HCT116 (cell line): Measurements from ENCODE around the gene RELB. TPM values are rescaled to one million over a fixed set of nuclear protein-coding genes. Genes with fewer than 3 reads are reported as not detected.

Experiments used
- ATAC-seq: fragments of 200-7000 bp; cut with Tn5 transposase; 2 replicates; pipeline ENCODE4 v1.9.1; 2020; ENCODE audit warnings: mild to moderate bottlenecking, moderate library complexity
- BruUV-seq: library from RNA; stranded (reverse); fragments of 400-500 nt; replicated peaks from 2 replicates; lab custom pipeline; 2021; lab: Mats Ljungman, UMichigan
- CTCF ChIA-PET: fragments of 300-600 bp; sonication (Branson Sonifier 250); formaldehyde crosslinking; loops from one replicate; lab custom pipeline; 2021; ENCODE audit warnings: antibody characterized with exemption; lab: Charles Lee
- POLR2A ChIA-PET: fragments of 300-600, 350-600 bp; sonication (Branson Sonifier 250); formaldehyde crosslinking; loops from one replicate; lab custom pipeline; 2021; ENCODE audit warnings: antibody characterized with exemption; lab: Charles Lee
- RAD21 ChIA-PET, 2 experiments: fragments of 300-600 bp; sonication (Branson Sonifier 250); formaldehyde crosslinking; loops; one replicate each; lab custom pipeline; 2023; ENCODE audit warnings: low total read pairs in 2 of 2; ENCODE audit not compliant: uncharacterized antibody in 2 of 2, unreplicated experiment in 2 of 2, low non-redundant PET in 1 of 2; lab: Charles Lee
- DNase-seq: peaks from one replicate; pipeline ENCODE4 v3.0.0-alpha.2; 2010; ENCODE audit warnings: low read depth, low spot score
- H2AFZ ChIP-seq: fragments of 200-600 bp; shearing (Covaris generic), sonication (generic); 2 replicates; pipeline ENCODE4 v1.6.1; 2017; ENCODE audit warnings: low read depth, mixed run types, mixed read lengths, antibody characterized with exemption, low read length; ENCODE audit not compliant: poor library complexity, severe bottlenecking
- H3K27ac ChIP-seq: 2 replicates; pipeline ENCODE4 v1.5.1; 2012; ENCODE audit warnings: low read depth, low read length
- H3K27me3 ChIP-seq: fragments of 200-600 bp; sonication (generic); 2 replicates; pipeline ENCODE4 v1.6.1; 2016; ENCODE audit warnings: mixed run types, low read length, mixed read lengths; ENCODE audit not compliant: insufficient read depth
- H3K36me3 ChIP-seq, 2 experiments: fragments of 200-500 bp in 1 of 2; fragments of 200-600 bp in 1 of 2; sonication (Bioruptor generic) in 1 of 2; sonication (generic) in 1 of 2; 2 replicates each; pipeline versions ENCODE4 v1.5.1 to v1.6.1; 2014 to 2016; ENCODE audit warnings: low read length in 2 of 2, inconsistent platforms in 1 of 2, mixed read lengths in 1 of 2, mixed run types in 1 of 2; ENCODE audit not compliant: insufficient read depth in 2 of 2, control insufficient read depth in 1 of 2
- H3K4me1 ChIP-seq, 2 experiments: fragments of 200-600 bp in 1 of 2; sonication (generic) in 1 of 2; 2 replicates each; pipeline versions ENCODE4 v1.5.1 to v1.6.1; 2012 to 2017; ENCODE audit warnings: low read length in 2 of 2, inconsistent platforms in 1 of 2, mild to moderate bottlenecking in 1 of 2, mixed read lengths in 1 of 2, mixed run types in 1 of 2, moderate library complexity in 1 of 2; ENCODE audit not compliant: insufficient read depth in 2 of 2, control insufficient read depth in 1 of 2
- H3K4me2 ChIP-seq: fragments of 200-600 bp; sonication (generic); 2 replicates; pipeline ENCODE4 v1.6.1; 2017; ENCODE audit warnings: mixed run types, low read length, mixed read lengths
- H3K4me3 ChIP-seq, 2 experiments: fragments of 200-600 bp in 1 of 2; sonication (generic) in 1 of 2; replicated peaks in 1 of 2; 2 replicates each; pipeline ENCODE4 v1.5.1; 2011 to 2016; ENCODE audit warnings: low read length in 2 of 2, control low read depth in 1 of 2, low read depth in 1 of 2, mild to moderate bottlenecking in 1 of 2, mixed read lengths in 1 of 2, mixed run types in 1 of 2
- H3K79me2 ChIP-seq: fragments of 200-600 bp; sonication (generic); 2 replicates; pipeline ENCODE4 v1.6.1; 2017; ENCODE audit warnings: mild to moderate bottlenecking, mixed run types, low read length, moderate library complexity, mixed read lengths; ENCODE audit not compliant: insufficient read depth
- H3K9ac ChIP-seq: fragments of 200-600 bp; sonication (generic); 2 replicates; pipeline ENCODE4 v1.6.1; 2016; ENCODE audit warnings: low read length, mixed read lengths
- H3K9me2 ChIP-seq: fragments of 200-600 bp; sonication (generic), shearing (Covaris generic); 2 replicates; pipeline ENCODE4 v1.6.1; 2017; ENCODE audit warnings: mixed run types, mild to moderate bottlenecking, moderate library complexity; ENCODE audit not compliant: insufficient read depth
- H3K9me3 ChIP-seq, 2 experiments: fragments of 200-500 bp in 1 of 2; fragments of 200-600 bp in 1 of 2; sonication (Bioruptor generic) in 1 of 2; sonication (generic) in 1 of 2; 2 replicates each; pipeline ENCODE4 v1.6.1; 2014 to 2017; ENCODE audit warnings: low read length in 2 of 2, mixed read lengths in 2 of 2, inconsistent platforms in 1 of 2, low read depth in 1 of 2, mild to moderate bottlenecking in 1 of 2, mixed run types in 1 of 2, moderate library complexity in 1 of 2; ENCODE audit not compliant: control insufficient read depth in 1 of 2, insufficient read depth in 1 of 2
- H4K20me1 ChIP-seq: fragments of 200-600 bp; sonication (generic), shearing (Covaris generic); 2 replicates; pipeline ENCODE4 v1.6.1; 2017; ENCODE audit warnings: mixed run types, mild to moderate bottlenecking, moderate library complexity; ENCODE audit not compliant: insufficient read depth
- CBX3 ChIP-seq: IDR thresholded peaks from 2 replicates; pipeline ENCODE4 v1.6.1; 2012; ENCODE audit warnings: low read depth
- CEBPB ChIP-seq: IDR thresholded peaks from 2 replicates; pipeline ENCODE4 v1.6.1; 2012; ENCODE audit warnings: low read depth
- EGR1 ChIP-seq: IDR thresholded peaks from 2 replicates; pipeline ENCODE4 v1.6.1; 2012; ENCODE audit warnings: low read depth
- ELF1 ChIP-seq: IDR thresholded peaks from 2 replicates; pipeline ENCODE4 v1.6.1; 2012; ENCODE audit warnings: low read depth, borderline replicate concordance
- EZH2 ChIP-seq: fragments of 200-600 bp; sonication (generic); IDR thresholded peaks from 2 replicates; pipeline ENCODE4 v1.6.1; 2017; ENCODE audit warnings: antibody characterized with exemption, mixed run types
- FOSL1 ChIP-seq: IDR thresholded peaks from 2 replicates; pipeline ENCODE4 v1.6.1; 2012; ENCODE audit warnings: low read depth
- JUND ChIP-seq: IDR thresholded peaks from 2 replicates; pipeline ENCODE4 v1.6.1; 2012
- POLR2A ChIP-seq: IDR thresholded peaks from 2 replicates; pipeline ENCODE4 v1.7.0; 2011; ENCODE audit warnings: borderline replicate concordance; ENCODE audit not compliant: insufficient read depth, insufficient read length; ENCODE audit errors: extremely low read depth
- POLR2AphosphoS5 ChIP-seq: IDR thresholded peaks from 2 replicates; pipeline ENCODE4 v1.6.1; 2011; ENCODE audit warnings: mild to moderate bottlenecking, low read depth, low read length, moderate library complexity
- RAD21 ChIP-seq: IDR thresholded peaks from 2 replicates; pipeline ENCODE4 v1.6.1; 2012; ENCODE audit warnings: low read depth, mild to moderate bottlenecking
- TCF7L2 ChIP-seq: IDR thresholded peaks from 2 replicates; pipeline ENCODE4 v1.7.0; 2011; ENCODE audit warnings: borderline replicate concordance, inconsistent platforms; ENCODE audit not compliant: insufficient read depth, insufficient read length; ENCODE audit errors: extremely low read depth
- YY1 ChIP-seq: IDR thresholded peaks from 2 replicates; pipeline ENCODE4 v1.6.1; 2011; ENCODE audit warnings: low read length, low read depth, moderate library complexity, mild to moderate bottlenecking; ENCODE audit not compliant: insufficient replicate concordance; ENCODE audit errors: extremely low read depth
- ZFX ChIP-seq: fragments of 450-650 bp; IDR thresholded peaks from 2 replicates; pipeline ENCODE4 v1.6.1; 2017
- ZNF274 ChIP-seq: fragments of 200-500 bp; sonication (Bioruptor generic); IDR thresholded peaks from 2 replicates; pipeline ENCODE4 v1.6.1; 2014; ENCODE audit warnings: mild to moderate bottlenecking, low read depth, low read length, inconsistent platforms
- intact Hi-C: fragments of 100-400 bp; cut with micrococcal nuclease; formaldehyde crosslinking; loops from 2 replicates; pipeline ENCODE4 v1.10.0; 2022
- total RNA-seq: library from RNA; stranded (reverse); gene quantifications from one replicate; pipeline ENCODE4 v1.2.1, GENCODE V29; 2021; ENCODE audit not compliant: unreplicated experiment
- TF ChIP-seq, protein P1 (sequence below): IDR thresholded peaks from 2 replicates; pipeline ENCODE4 v1.6.1; 2012
- TF ChIP-seq, protein P2 (sequence below): IDR thresholded peaks from 2 replicates; pipeline ENCODE4 v1.6.1; 2011; ENCODE audit warnings: mild to moderate bottlenecking, low read length, moderate library complexity; ENCODE audit not compliant: insufficient replicate concordance; ENCODE audit errors: extremely low read depth
- TF ChIP-seq, protein P3 (sequence below): IDR thresholded peaks from 2 replicates; pipeline ENCODE4 v1.6.1; 2012

RELB gene
- total RNA-seq, 1 experiment from 2014 or later = 12.9 TPM

DNA sequence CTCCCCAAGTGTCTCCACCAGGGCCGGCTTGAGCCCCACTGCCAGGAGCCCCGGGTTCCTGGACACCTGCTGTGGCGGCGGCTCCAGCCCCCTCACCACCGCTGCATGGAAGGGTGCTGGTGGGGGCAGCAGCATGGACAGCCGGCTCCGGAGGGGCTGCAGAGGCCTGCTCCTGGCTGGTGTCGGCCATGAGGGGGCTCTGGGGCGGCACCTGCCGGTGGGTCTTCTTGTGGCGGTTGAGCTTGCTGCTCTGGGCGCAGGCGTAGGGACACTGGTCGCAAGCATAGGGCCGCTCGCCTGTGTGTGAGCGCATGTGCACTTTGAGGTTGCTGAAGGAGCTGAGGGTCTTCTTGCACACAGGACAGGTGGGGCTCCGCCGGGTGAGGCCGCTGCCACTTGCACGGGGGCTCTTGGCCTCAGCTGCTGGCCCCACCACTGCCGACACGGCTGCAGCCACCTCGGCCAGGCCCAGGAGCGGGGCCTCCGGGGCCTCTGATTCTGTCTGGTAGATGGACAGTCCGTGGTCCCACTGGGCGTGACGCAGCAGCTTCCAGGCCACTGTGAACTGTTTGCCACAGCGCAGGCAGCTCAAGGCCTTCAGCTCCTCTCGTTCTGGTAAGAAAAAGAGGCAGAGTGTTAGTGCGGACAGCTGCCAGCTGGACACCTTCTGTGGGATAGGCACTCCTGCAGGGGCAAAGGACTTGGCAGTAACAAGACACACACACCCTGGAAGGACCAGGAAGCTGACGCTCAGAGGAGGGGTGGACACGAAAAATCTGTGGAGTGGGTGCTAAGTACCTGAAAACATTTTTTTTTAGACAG, 70.9 kb downstream of the RELB start:
- no peak for DNase-seq
- no peaks in the 10 kb centered on the region for H3K27me3 ChIP-seq
- H3K9me3 ChIP-seq = no peaks in the 10 kb centered on the region
- CTCF ChIA-PET = interaction anchor here (0.7 to 1.1 kb wide), 2 partner anchors 12 to 13 kb away, joined by 3 to 5 read pairs; no protein-coding TSS in a partner anchor
- BruUV-seq = no TSS peak
- H3K9me2 ChIP-seq = no peaks in the 10 kb centered on the region
- no peak overlapping the region for H2AFZ ChIP-seq
- RAD21 ChIA-PET = no interaction called here
- no peak overlapping the region for H3K4me3 ChIP-seq
- TF ChIP-seq, protein P1, sequence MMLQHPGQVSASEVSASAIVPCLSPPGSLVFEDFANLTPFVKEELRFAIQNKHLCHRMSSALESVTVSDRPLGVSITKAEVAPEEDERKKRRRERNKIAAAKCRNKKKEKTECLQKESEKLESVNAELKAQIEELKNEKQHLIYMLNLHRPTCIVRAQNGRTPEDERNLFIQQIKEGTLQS = no peak
- TF ChIP-seq, protein P2, sequence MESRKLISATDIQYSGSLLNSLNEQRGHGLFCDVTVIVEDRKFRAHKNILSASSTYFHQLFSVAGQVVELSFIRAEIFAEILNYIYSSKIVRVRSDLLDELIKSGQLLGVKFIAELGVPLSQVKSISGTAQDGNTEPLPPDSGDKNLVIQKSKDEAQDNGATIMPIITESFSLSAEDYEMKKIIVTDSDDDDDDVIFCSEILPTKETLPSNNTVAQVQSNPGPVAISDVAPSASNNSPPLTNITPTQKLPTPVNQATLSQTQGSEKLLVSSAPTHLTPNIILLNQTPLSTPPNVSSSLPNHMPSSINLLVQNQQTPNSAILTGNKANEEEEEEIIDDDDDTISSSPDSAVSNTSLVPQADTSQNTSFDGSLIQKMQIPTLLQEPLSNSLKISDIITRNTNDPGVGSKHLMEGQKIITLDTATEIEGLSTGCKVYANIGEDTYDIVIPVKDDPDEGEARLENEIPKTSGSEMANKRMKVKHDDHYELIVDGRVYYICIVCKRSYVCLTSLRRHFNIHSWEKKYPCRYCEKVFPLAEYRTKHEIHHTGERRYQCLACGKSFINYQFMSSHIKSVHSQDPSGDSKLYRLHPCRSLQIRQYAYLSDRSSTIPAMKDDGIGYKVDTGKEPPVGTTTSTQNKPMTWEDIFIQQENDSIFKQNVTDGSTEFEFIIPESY = no peak
- TF ChIP-seq YY1 (no peak), EZH2 (no peak), POLR2AphosphoS5 (no peak), ELF1 (no peak), CEBPB (no peak), TCF7L2 (no peak), JUND (no peak), POLR2A (no peak), RAD21 (no peak), EGR1 (no peak), FOSL1 (no peak), CBX3 (no peak), ZFX (no peak), ZNF274 (no peak)
- TF ChIP-seq, protein P3, sequence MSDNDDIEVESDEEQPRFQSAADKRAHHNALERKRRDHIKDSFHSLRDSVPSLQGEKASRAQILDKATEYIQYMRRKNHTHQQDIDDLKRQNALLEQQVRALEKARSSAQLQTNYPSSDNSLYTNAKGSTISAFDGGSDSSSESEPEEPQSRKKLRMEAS = no peak
- H3K27ac ChIP-seq = no peak overlapping the region
- no peaks in the 10 kb centered on the region for H4K20me1 ChIP-seq
- intact Hi-C loops = no loop called here
- peaks cover 16 to 17% of the 10 kb centered on the region in 2 experiments for H3K4me1 ChIP-seq
- ATAC-seq = no peak
- H3K79me2 ChIP-seq = peaks cover 26% of the 10 kb centered on the region
- POLR2A ChIA-PET = interaction anchor here (0.9 kb wide), 1 partner anchor 33 kb away, joined by 3 read pairs; the partner anchor contains the start of gene CLASRP
- H3K4me2 ChIP-seq = no peak overlapping the region
- H3K9ac ChIP-seq = no peak overlapping the region
- peaks cover 8 to 20% of the 10 kb centered on the region in 2 experiments; a peak in 2 of 4 replicates for H3K36me3 ChIP-seq
